ENCODE measurements around the gene PWP2. TPM values are rescaled to one million over a fixed set of nuclear protein-coding genes. Genes with fewer than 3 reads are reported as not detected.
"Not testable (repeated sequence)": the region's sequence is repeated elsewhere in the genome, so short reads cannot be mapped to it uniquely, and the experiment has no call there.

PWP2 gene
- total RNA-seq, 1 experiment from 2014 or later: 34.0 TPM

GRCh38 chr21:44155231-44155993, 48.2 kb downstream of the PWP2 start:
- DNase-seq (ENCODE audit: low spot score); in situ Hi-C loops (cut with HindIII; ENCODE audit: low sequenced_read_pairs): not testable (repeated sequence)

GRCh38 chr21:44155994-44156380, 48.8 kb downstream of the PWP2 start:
- DNase-seq (ENCODE audit: low spot score); in situ Hi-C loops (cut with HindIII; ENCODE audit: low sequenced_read_pairs): not testable (repeated sequence)

- DNase-seq (ENCODE audit: low spot score); in situ Hi-C loops (cut with HindIII; ENCODE audit: low sequenced_read_pairs): not testable (repeated sequence)
Observed at GRCh38 chr21:44157439-44158081, 50.4 kb downstream of the PWP2 start.

- DNase-seq (ENCODE audit: low spot score); in situ Hi-C loops (cut with HindIII; ENCODE audit: low sequenced_read_pairs): not testable (repeated sequence)
Observed at GRCh38 chr21:44158082-44158468, 50.9 kb downstream of the PWP2 start.

- in situ Hi-C loops (cut with HindIII; ENCODE audit: low sequenced_read_pairs): not testable (repeated sequence)
Observed at GRCh38 chr21:44159349-44160297, 52.4 kb downstream of the PWP2 start.

GRCh38 chr21:44160298-44160672, 53.1 kb downstream of the PWP2 start:
- in situ Hi-C loops (cut with HindIII; ENCODE audit: low sequenced_read_pairs); DNase-seq (ENCODE audit: low spot score): not testable (repeated sequence)

More at GRCh38 chr21:44159349-44160297, 52.4 kb downstream of the PWP2 start:
- not testable (repeated sequence) for DNase-seq (ENCODE audit: low spot score)

- DNase-seq (ENCODE audit: low spot score); in situ Hi-C loops (cut with HindIII; ENCODE audit: low sequenced_read_pairs): not testable (repeated sequence)
Observed at GRCh38 chr21:44160821-44161220, 53.6 kb downstream of the PWP2 start.

GRCh38 chr21:44163167-44163653, 56.0 kb downstream of the PWP2 start:
- in situ Hi-C loops (cut with HindIII; ENCODE audit: low sequenced_read_pairs); DNase-seq (ENCODE audit: low spot score): not testable (repeated sequence)

- in situ Hi-C loops (cut with HindIII; ENCODE audit: low sequenced_read_pairs); DNase-seq (ENCODE audit: low spot score): not testable (repeated sequence)
Observed at GRCh38 chr21:44165933-44166332, 58.7 kb downstream of the PWP2 start.

GRCh38 chr21:44167527-44167926, 60.3 kb downstream of the PWP2 start:
- in situ Hi-C loops (cut with HindIII; ENCODE audit: low sequenced_read_pairs); DNase-seq (ENCODE audit: low spot score): not testable (repeated sequence)

GRCh38 chr21:44170326-44170725, 63.1 kb downstream of the PWP2 start:
- in situ Hi-C loops (cut with HindIII; ENCODE audit: low sequenced_read_pairs); DNase-seq (ENCODE audit: low spot score): not testable (repeated sequence)

GRCh38 chr21:44170863-44171262, 63.7 kb downstream of the PWP2 start:
- in situ Hi-C loops (cut with HindIII; ENCODE audit: low sequenced_read_pairs); DNase-seq (ENCODE audit: low spot score): not testable (repeated sequence)

GRCh38 chr21:44171962-44172572, 64.9 kb downstream of the PWP2 start:
- in situ Hi-C loops (cut with HindIII; ENCODE audit: low sequenced_read_pairs); DNase-seq (ENCODE audit: low spot score): not testable (repeated sequence)

GRCh38 chr21:44172741-44173140, 65.5 kb downstream of the PWP2 start:
- in situ Hi-C loops (cut with HindIII; ENCODE audit: low sequenced_read_pairs); DNase-seq (ENCODE audit: low spot score): not testable (repeated sequence)

- in situ Hi-C loops (cut with HindIII; ENCODE audit: low sequenced_read_pairs); DNase-seq (ENCODE audit: low spot score): not testable (repeated sequence)
Observed at GRCh38 chr21:44175189-44175588, 68.0 kb downstream of the PWP2 start.

GRCh38 chr21:44176127-44176526, 68.9 kb downstream of the PWP2 start:
- DNase-seq (ENCODE audit: low spot score); in situ Hi-C loops (cut with HindIII; ENCODE audit: low sequenced_read_pairs): not testable (repeated sequence)

All from G401 (cell line).